GM12891 (cell line): ENCODE measurements around the gene SLC6A9.

Source experiments
- DNase-seq: peaks from one replicate; pipeline ENCODE4 v3.0.0; 2011; ENCODE audit warnings: low spot score; ENCODE audit not compliant: insufficient read length
- FAIRE-seq: peaks from 2 replicates; lab custom pipeline; 2011; peaks lifted over from hg19 to GRCh38; lab: Jason Lieb, UNC
- PAX5 ChIP-seq: IDR thresholded peaks from 2 replicates; pipeline ENCODE4 v1.6.1; 2011; ENCODE audit warnings: low read length, moderate library complexity, mild to moderate bottlenecking; ENCODE audit not compliant: insufficient read depth, severe bottlenecking
- POLR2A ChIP-seq: IDR thresholded peaks from 2 replicates; pipeline ENCODE4 v1.6.1; 2011; ENCODE audit warnings: low read depth, low read length, control low read depth
- POLR2AphosphoS5 ChIP-seq: IDR thresholded peaks from 2 replicates; pipeline ENCODE4 v1.6.1; 2011; ENCODE audit warnings: low read depth, low read length, control low read depth
- POU2F2 ChIP-seq: IDR thresholded peaks from 2 replicates; pipeline ENCODE4 v1.6.1; 2011; ENCODE audit warnings: low read depth, mild to moderate bottlenecking, control low read depth, low read length, moderate library complexity
- SPI1 ChIP-seq: IDR thresholded peaks from 2 replicates; pipeline ENCODE4 v1.6.1; 2011; ENCODE audit warnings: low read depth, low read length, control low read depth
- TAF1 ChIP-seq: IDR thresholded peaks from 2 replicates; pipeline ENCODE4 v1.6.1; 2011; ENCODE audit warnings: low read depth, low read length, control low read depth

Gene SLC6A9

DNA sequence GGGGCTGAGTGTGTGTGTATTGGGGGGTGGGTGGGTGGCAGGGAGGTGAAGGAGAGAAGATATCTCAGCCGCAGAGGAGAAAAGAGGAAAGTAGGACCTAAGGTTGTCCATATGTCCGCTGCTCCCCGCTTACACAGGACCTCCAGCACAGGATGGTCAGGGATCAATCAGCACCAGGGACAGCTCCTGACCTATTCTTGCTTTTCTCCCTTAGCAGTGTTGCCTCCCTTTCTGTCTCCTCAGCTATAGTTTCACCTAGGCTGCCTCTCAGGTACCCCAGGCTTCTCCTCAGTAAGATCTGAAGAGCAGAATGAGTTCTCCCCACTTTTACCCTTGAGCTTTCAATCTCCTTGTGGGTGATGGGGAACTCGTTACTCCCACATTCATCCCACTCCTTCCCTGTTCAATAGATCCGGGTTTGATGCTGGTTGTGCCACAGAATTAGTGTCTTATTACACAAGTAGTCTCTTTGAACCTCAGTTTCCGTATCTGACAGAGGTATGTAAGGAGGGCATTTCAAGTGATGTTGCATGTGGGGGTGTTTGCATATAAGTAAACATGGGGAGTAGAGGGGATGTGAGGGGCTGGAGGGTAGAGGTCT lies 62.8 kb downstream of the SLC6A9 start:
- no peak for FAIRE-seq
- TF ChIP-seq SPI1 (no peak), TAF1 (no peak), POU2F2 (no peak), POLR2A (no peak), PAX5 (no peak), POLR2AphosphoS5 (no peak)
- no peak for DNase-seq

DNA sequence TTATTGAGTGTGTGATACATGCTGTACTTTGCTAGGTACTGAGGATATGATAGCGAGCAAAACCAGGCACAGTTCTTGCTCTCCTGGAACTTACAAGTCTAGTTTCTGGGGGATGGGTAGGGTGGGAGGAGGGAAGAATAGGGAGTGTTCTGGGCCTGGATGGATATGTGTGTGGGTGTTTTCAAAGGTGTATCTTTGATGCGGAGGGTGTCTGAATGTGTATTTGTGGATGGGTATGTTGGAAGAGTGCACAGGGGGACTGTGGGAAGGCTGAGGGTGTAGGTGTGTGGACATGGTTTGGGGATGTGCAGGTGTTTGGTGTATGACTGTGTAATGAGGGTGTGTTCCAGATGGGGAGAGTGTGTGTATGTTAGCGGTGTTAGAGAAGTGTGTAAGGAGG lies 65.9 kb downstream of the SLC6A9 start:
- TF ChIP-seq POLR2A (no peak), SPI1 (no peak), POU2F2 (no peak), POLR2AphosphoS5 (no peak), TAF1 (no peak), PAX5 (no peak)
- FAIRE-seq (no peak), DNase-seq (no peak)

DNA sequence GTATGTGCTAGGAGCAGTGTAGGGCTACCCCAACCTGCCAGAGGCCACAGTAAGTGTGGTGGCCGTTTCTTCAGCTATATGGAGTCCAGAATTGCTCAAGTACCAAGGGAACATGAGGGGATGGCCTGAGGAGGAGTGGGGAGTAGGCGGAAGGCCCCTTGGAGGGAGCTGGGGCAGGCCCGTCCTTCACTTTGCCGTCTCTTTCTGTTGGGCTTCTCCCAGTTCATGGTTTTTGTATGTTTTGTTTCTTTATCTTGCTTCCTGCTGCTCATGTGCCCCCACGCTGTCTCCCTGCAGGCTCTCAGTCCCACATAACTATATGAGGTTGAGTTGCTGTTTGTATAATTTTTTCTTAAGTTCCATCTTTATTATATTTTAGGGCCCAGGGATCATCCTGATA lies 67.4 kb downstream of the SLC6A9 start:
- TF ChIP-seq PAX5 (no peak), POU2F2 (no peak)
- FAIRE-seq = no peak

DNA sequence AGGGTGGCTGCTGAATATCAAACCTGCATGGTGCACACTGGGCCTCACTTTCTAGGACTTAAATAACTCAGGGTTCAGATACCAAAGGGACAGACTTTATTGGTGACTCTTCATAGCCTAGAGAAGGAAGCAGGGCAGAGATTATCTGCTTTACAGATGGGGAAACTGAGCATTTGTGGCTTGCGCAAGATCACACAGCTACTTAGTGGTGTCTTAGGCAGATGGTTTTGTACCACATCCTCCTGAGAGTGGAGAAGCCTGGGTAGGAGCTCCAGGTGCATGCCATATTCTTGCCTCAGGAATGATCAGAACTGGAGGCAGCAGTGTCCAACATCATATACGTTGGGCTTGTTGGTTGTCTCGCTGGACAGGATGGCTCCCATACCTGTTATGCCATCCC lies 68.3 kb downstream of the SLC6A9 start:
- TF ChIP-seq POLR2AphosphoS5 (no peak), PAX5 (no peak), POU2F2 (no peak), SPI1 (no peak), TAF1 (no peak), POLR2A (no peak)
- DNase-seq (no peak), FAIRE-seq (no peak)

More for the DNA sequence above, 67.4 kb downstream of the SLC6A9 start:
- DNase-seq = no peak

DNA sequence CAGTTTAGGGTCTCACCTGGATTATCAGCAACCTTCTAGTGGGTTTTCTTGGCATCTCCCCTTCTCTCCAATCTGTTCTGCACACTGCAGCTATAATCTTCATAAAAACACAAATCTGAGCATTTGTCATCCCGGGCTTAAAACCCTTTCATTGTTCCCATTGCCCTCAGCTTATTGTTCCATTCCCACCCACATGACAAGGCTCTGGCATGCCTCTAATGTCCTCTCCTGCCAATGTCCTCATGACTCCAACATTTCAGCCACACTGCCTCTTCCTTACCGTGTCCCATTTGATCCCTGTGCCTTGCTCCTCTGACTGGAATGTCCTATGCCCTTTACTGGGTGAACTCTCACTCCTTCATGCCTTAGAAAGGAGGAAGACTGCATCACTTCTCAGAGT lies 68.9 kb downstream of the SLC6A9 start:
- FAIRE-seq (no peak), DNase-seq (no peak)
- no peak for TF ChIP-seq TAF1
- no peak for TF ChIP-seq POLR2AphosphoS5
- TF ChIP-seq POU2F2 = no peak
- TF ChIP-seq POLR2A = no peak
- no peak for TF ChIP-seq PAX5
- no peak for TF ChIP-seq SPI1

DNA sequence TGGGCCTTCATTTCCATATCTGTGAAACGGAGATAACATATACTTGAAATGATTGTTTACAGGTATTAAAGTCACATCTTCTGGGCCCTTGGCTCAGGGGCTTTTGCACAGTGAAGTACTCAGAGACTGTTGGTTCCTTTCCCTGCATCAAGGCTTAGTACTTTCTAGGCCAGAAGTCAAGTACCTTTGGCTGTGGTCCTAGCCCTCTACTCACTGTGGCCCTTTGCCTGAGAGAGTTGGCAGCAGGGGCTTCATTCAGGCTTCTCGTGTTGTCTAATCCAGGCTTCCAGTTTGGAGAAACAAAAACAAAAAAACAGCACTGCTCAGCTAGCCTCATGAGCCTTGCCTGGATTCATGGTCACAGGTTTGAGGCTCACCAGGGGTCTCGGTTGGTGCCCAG lies 69.6 kb downstream of the SLC6A9 start:
- DNase-seq (no peak), FAIRE-seq (no peak)
- TF ChIP-seq PAX5 (no peak), POLR2AphosphoS5 (no peak), TAF1 (no peak), POU2F2 (no peak), POLR2A (no peak), SPI1 (no peak)

DNA sequence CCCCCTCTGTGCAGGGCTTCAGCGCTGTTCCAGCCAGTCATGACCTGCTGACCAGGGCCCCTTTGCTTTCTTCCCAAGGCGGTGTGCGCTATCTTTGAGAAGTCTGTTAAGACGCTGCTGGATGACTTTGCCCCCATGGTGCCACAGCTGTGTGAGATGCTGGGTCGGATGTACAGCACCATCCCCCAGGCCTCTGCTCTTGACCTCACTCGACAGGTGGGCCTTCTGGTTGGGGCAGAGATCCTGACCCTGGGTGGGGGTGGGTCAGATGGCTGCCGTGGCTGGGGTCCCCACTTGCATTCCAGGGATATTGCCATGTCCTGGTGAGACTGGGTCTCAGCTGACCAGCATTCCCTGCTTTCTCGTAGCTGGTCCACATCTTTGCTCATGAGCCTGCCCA lies 70.5 kb downstream of the SLC6A9 start:
- no peak for FAIRE-seq
- TF ChIP-seq PAX5 = no peak
- TF ChIP-seq POLR2AphosphoS5 = no peak
- no peak for TF ChIP-seq TAF1
- no peak for TF ChIP-seq POLR2A
- TF ChIP-seq POU2F2 = no peak
- no peak for TF ChIP-seq SPI1
- no peak for DNase-seq

DNA sequence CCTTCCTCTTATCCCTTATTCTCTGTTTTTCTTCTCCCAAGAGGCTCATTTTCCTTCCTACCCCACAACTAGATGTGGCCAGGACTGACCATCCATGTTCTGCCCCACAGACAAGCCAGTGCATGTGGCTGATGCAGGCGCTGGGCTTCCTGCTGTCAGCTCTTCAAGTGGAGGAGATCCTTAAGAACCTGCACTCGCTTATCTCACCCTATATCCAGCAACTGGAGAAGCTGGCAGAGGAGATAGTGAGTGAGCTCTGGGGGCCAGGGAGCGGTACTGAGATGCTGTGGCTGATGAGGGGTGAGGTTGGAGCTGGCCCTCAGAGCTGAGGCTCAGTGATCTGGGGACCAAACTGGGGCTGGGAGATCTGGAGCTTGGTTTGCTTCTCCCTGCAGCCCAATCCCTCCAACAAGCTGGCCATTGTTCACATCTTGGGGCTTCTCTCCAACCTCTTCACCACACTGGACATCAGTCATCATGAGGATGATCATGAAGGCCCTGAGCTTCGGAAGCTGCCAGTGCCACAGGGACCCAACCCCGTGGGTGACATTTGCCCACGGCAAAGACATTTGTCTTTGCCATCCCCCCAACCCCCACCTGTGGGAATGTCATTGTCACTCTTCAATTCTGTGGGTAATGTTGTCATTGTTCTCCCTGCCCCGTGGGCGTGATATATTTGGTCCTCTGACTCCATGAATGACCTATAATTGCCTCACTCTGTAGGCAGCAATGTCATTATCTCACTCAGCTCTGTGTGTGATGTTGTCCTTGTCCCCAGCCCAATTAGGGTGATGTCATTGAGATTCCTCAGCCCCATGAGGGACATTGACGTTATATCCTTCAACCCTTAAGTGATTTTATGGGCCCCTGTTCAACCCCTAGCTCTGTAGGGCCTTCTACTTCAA lies 72.7 kb downstream of the SLC6A9 start:
- FAIRE-seq = no peak
- DNase-seq = no peak
- no peak for TF ChIP-seq PAX5
- TF ChIP-seq POU2F2 = no peak
- TF ChIP-seq POLR2A = no peak
- no peak for TF ChIP-seq TAF1
- TF ChIP-seq POLR2AphosphoS5 = no peak
- no peak for TF ChIP-seq SPI1

DNA sequence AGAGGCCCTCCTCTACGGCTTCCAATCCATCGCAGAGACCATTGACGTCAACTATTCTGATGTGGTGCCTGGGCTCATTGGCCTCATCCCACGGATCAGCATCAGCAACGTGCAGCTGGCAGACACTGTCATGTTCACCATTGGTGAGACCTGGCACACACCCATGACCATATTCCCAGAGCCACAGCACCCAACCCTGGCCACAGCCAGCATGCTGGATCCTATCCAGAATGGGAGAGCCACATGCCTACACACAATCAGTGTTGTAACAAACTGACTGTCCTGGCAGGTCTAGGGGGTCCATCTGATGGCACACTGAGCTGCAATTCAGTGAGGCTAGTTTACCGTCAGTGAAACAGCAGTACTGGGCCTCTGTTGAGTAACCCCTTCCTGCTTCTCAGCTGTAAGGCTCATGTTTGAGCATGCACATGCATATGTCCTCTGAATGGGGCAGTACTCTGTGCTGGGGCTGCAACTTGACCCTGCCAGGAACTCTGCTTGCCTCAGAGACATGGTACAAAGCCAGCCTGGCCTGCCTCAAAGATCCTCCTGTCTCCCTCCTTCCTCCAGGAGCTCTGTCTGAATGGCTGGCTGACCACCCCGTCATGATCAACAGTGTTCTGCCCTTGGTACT lies 73.7 kb downstream of the SLC6A9 start:
- FAIRE-seq (no peak), DNase-seq (no peak)
- no peak for TF ChIP-seq POLR2A
- no peak for TF ChIP-seq SPI1
- no peak for TF ChIP-seq PAX5
- TF ChIP-seq POLR2AphosphoS5 = no peak
- TF ChIP-seq TAF1 = no peak
- no peak for TF ChIP-seq POU2F2
